MM.1S (cell line): ENCODE measurements around the gene ABCC4.

Source experiments
- EZH2phosphoT487 ChIP-seq: fragments of 300-600 bp; sonication (generic); IDR thresholded peaks from 2 replicates; pipeline ENCODE4 v1.6.1; 2018; ENCODE audit warnings: antibody characterized with exemption, low read length
- TF ChIP-seq, protein P1 (sequence below): fragments of 300-600 bp; sonication (generic); IDR thresholded peaks from 2 replicates; pipeline ENCODE4 v1.5.1; 2016; ENCODE audit warnings: antibody characterized with exemption, low read length, mixed read lengths

DNA sequence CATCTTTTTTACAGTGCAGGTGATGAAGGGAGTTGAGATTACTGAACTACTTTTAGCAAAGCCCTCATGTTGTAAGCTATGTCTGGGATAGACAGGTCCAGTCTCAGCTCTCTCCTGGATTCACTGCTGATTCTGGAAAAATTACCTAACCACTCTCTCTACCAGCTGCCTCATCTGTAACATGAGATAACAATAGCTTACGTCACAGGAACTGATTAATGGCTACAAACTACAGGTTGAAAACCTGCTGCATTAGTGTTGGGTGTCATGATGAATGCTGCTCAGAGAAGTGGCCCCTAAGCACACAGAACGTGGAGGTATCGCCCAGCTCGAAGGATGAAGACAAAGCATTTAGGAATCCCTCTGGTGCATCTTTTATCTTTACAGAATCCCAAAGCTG, 277.8 kb downstream of the ABCC4 start:
- TF ChIP-seq EZH2phosphoT487 = no peak
- TF ChIP-seq, protein P1, sequence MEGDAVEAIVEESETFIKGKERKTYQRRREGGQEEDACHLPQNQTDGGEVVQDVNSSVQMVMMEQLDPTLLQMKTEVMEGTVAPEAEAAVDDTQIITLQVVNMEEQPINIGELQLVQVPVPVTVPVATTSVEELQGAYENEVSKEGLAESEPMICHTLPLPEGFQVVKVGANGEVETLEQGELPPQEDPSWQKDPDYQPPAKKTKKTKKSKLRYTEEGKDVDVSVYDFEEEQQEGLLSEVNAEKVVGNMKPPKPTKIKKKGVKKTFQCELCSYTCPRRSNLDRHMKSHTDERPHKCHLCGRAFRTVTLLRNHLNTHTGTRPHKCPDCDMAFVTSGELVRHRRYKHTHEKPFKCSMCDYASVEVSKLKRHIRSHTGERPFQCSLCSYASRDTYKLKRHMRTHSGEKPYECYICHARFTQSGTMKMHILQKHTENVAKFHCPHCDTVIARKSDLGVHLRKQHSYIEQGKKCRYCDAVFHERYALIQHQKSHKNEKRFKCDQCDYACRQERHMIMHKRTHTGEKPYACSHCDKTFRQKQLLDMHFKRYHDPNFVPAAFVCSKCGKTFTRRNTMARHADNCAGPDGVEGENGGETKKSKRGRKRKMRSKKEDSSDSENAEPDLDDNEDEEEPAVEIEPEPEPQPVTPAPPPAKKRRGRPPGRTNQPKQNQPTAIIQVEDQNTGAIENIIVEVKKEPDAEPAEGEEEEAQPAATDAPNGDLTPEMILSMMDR = no peak
